ENCODE results near the gene KIF4A. TPM values are rescaled to one million over a fixed set of nuclear protein-coding genes. Genes with fewer than 3 reads are reported as not detected.
"Not testable (repeated sequence)": the region's sequence is repeated elsewhere in the genome, so short reads cannot be mapped to it uniquely, and the experiment has no call there.

KIF4A gene
- total and polyA plus RNA-seq, 2 of the 13 experiments (the other 11 are each of a cell fraction or from before 2014, with no cell fraction given): 9.4 to 28.2 TPM

DNA sequence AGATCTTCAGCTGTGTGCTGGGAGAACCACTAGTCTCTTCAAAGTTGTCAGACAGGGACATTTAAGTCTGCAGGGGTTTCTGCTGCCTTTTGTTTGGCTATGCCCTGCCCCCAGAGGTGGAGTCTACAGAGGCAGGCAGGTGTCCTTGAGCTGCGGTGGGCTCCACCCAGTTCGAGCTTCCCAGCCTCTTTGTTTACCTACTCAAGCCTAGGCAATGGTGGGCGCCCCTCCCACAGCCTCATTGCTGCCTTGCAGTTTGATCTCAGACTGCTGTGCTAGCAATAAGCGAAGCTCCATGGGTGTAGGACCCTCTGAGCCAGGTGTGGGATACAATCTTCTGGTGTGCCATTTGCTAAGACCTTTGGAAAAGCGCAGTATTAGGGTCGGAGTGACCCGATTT lies 78.8 kb downstream of the KIF4A start:
- in situ Hi-C loops (cut with HindIII; ENCODE audit: extremely low pct_ligation_motif_present, low pct_unique_long_range_greater_than_20kb): not testable (repeated sequence)

More for the DNA sequence above, 78.8 kb downstream of the KIF4A start:
- H3K79me2 ChIP-seq (ENCODE audit: insufficient read depth, low read length); H3K9me3 ChIP-seq (ENCODE audit: low read length); H3K27me3 ChIP-seq (ENCODE audit: control insufficient read depth in 1 of 2, insufficient read depth in 2 of 2, low read length in 2 of 2); H4K20me1 ChIP-seq (ENCODE audit: insufficient read depth, low read length); BruUV-seq (replicated peaks); ATAC-seq; H3K4me2 ChIP-seq (ENCODE audit: low read depth, low read length); CTCF ChIA-PET (ENCODE audit: low intra/inter-chr PET ratio, low total read pairs); POLR2A ChIA-PET; intact Hi-C loops (cut with micrococcal nuclease; ENCODE audit: unreplicated experiment); H3K9ac ChIP-seq (ENCODE audit: insufficient read depth, low read depth, low read length); H3K4me3 ChIP-seq (replicated peaks in 1 of 3; ENCODE audit: insufficient read depth in 1 of 3, low read depth in 2 of 3, low read length in 3 of 3); H3K4me1 ChIP-seq (ENCODE audit: insufficient read depth, low read length); H3K36me3 ChIP-seq (replicated peaks in 1 of 2; ENCODE audit: control insufficient read depth in 1 of 2, insufficient read depth in 2 of 2, low read length in 2 of 2); H2AFZ ChIP-seq (ENCODE audit: low read length); H3K27ac ChIP-seq (ENCODE audit: extremely low read length, insufficient read depth, low read length); TF ChIP-seq FOXA1 (IDR thresholded peaks at IDR 0.05): not testable (repeated sequence)
- no CpG with 5 or more reads among the region's 7 CpGs for WGBS (ENCODE audit: low lambda C conversion rate)
- TF ChIP-seq SP5 (CRISPR knock-in tag; IDR thresholded peaks at IDR 0.05; ENCODE audit: borderline replicate concordance, low read depth): peak; percentile 62
- 0 out of 2 replicates have a peak, but pooled peaks have one; percentile 16 for TF ChIP-seq ZMYM4 (CRISPR knock-in tag; IDR thresholded peaks at IDR 0.05)
- peak; percentile 60 for TF ChIP-seq FOXA1 (CRISPR knock-in tag; IDR thresholded peaks at IDR 0.05)
- peak; percentile 23; the same call in 1 of the 2 replicates for TF ChIP-seq FOXA3 (CRISPR knock-in tag; IDR thresholded peaks at IDR 0.05)
- TF ChIP-seq SAP130 (CRISPR knock-in tag; IDR thresholded peaks at IDR 0.05; ENCODE audit: low read depth): 0 out of 2 replicates have a peak, but pooled peaks have one; percentile 15
- TF ChIP-seq, protein P1, sequence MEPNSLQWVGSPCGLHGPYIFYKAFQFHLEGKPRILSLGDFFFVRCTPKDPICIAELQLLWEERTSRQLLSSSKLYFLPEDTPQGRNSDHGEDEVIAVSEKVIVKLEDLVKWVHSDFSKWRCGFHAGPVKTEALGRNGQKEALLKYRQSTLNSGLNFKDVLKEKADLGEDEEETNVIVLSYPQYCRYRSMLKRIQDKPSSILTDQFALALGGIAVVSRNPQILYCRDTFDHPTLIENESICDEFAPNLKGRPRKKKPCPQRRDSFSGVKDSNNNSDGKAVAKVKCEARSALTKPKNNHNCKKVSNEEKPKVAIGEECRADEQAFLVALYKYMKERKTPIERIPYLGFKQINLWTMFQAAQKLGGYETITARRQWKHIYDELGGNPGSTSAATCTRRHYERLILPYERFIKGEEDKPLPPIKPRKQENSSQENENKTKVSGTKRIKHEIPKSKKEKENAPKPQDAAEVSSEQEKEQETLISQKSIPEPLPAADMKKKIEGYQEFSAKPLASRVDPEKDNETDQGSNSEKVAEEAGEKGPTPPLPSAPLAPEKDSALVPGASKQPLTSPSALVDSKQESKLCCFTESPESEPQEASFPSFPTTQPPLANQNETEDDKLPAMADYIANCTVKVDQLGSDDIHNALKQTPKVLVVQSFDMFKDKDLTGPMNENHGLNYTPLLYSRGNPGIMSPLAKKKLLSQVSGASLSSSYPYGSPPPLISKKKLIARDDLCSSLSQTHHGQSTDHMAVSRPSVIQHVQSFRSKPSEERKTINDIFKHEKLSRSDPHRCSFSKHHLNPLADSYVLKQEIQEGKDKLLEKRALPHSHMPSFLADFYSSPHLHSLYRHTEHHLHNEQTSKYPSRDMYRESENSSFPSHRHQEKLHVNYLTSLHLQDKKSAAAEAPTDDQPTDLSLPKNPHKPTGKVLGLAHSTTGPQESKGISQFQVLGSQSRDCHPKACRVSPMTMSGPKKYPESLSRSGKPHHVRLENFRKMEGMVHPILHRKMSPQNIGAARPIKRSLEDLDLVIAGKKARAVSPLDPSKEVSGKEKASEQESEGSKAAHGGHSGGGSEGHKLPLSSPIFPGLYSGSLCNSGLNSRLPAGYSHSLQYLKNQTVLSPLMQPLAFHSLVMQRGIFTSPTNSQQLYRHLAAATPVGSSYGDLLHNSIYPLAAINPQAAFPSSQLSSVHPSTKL (CRISPR knock-in tag; IDR thresholded peaks at IDR 0.05): 0 out of 2 replicates have a peak, but pooled peaks have one; percentile 34
- FAIRE-seq (peak; percentile 37), DNase-seq (ENCODE audit: low spot score) (peak; percentile 21)

All from HepG2 (cell line).